Testis (tissue), 3 donors: Measurements from ENCODE around the gene CAPRIN1. TPM values are rescaled to one million over a fixed set of nuclear protein-coding genes. Genes with fewer than 3 reads are reported as not detected.

Source experiments
- DNase-seq: peaks from one replicate; pipeline ENCODE4 v3.0.0-alpha.2; 2019
- H3K27ac ChIP-seq, 2 donors: fragments of 200-600 bp; sonication (generic); one replicate each; pipeline ENCODE4 v1.5.1; 2019
- H3K27me3 ChIP-seq: fragments of 200-600 bp; sonication (generic); one replicate; pipeline ENCODE4 v1.5.1; 2019
- H3K36me3 ChIP-seq: fragments of 200-600 bp; sonication (generic); one replicate; pipeline ENCODE4 v1.5.1; 2017; ENCODE audit warnings: low read depth; ENCODE audit errors: missing control alignments
- H3K4me1 ChIP-seq: fragments of 200-600 bp; sonication (generic); one replicate; pipeline ENCODE4 v1.5.1; 2019
- H3K4me3 ChIP-seq, 2 donors: fragments of 200-600 bp; sonication (generic); one replicate each; pipeline ENCODE4 v1.5.1; 2017 to 2019
- H3K9me3 ChIP-seq: fragments of 200-600 bp; sonication (generic); one replicate; pipeline ENCODE4 v1.5.1; 2017
- POLR2A ChIP-seq: fragments of 450-650 bp; IDR thresholded peaks from one replicate; pipeline ENCODE4 v1.6.1; 2017; ENCODE audit warnings: antibody characterized with exemption, mild to moderate bottlenecking, moderate library complexity
- WGBS, 2 donors: methylation state at CpG; one replicate each; pipeline ENCODE4 v1.1.5; 2018; 5-methylcytosine and 5-hydroxymethylcytosine counted together
- intact Hi-C: fragments of 100-400 bp; cut with DNase I; formaldehyde crosslinking; loops from one replicate; pipeline ENCODE4 v1.15.1; 2023; ENCODE audit warnings: low total_unique reads
- polyA plus RNA-seq: library from polyadenylated mRNA; stranded (reverse); fragments of 350-450 nt; fragmentation: Illumina TruSeq; extraction: RNeasy Lipid Tissue Mini Kit (QIAGEN cat#74804); gene quantifications from one replicate; pipeline ENCODE4 v1.2.3, GENCODE V29; 2014; ENCODE audit warnings: low read depth, low replicate concordance; ENCODE audit not compliant: insufficient read depth
- total RNA-seq, 2 donors: library from RNA; depleted of rRNA; stranded (reverse); fragments of >200 nt; gene quantifications; one replicate each; pipeline ENCODE4 v1.2.3, GENCODE V29; 2016
- TF ChIP-seq, protein P1 (sequence below), 3 experiments: fragments of 450-650 bp in 2 of 3; fragments of 200-600 bp in 1 of 3; sonication (generic) in 1 of 3; IDR thresholded peaks; one replicate each; pipeline ENCODE4 v1.5.1; 2016 to 2019; ENCODE audit warnings: antibody characterized with exemption in 3 of 3, mild to moderate bottlenecking in 2 of 3, moderate library complexity in 1 of 3

CAPRIN1 gene
- total and polyA plus RNA-seq, 3 donors from 2014 or later: 281 to 419 (median 377) TPM

DNA sequence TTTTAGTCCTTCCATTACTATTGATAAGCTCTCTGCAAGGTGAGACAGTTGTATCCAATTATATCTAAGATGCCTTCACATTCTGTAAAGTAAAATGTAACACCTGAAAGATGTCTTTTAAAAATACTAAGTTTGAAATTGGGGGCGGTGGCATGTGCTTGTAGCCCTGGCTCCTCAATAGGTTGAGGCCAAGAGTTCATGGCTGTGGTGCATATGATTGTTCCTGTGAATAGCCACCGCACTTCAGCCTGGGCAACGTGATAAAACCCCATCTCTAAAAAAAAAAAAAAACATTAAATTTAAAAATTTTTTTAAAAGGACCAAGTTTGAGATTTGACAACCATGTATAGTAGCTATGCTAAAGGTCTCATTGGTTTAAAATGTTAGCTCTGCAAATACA is 20.5 kb downstream of the CAPRIN1 start:
- intact Hi-C loops: no loop called here

DNA sequence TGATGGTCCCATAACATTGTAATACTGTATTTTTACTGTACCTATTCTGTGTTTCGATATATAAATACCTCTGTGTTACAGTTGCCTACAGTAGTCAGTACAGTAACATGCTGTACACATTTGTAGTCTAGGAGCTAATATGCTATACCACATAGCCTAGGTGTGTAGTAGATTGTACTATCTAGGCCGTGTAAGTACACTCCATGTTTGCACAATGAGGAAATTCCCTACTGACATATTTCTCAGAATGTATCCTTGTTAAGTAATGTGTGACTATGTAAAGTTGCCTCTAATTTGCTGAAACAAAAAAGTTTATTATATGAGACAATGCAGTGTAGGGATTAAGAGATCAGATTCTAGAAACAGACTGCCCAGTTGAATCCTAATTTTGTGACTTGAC is 21.3 kb downstream of the CAPRIN1 start:
- H3K27me3 ChIP-seq: no peaks in the 10 kb centered on the region
- no peak for DNase-seq
- H3K27ac ChIP-seq: no peak overlapping the region
- 79 to 82% methylated on average over 2 of the region's 2 CpGs for WGBS, 2 donors
- intact Hi-C loops: no loop called here
- H3K4me3 ChIP-seq: no peak overlapping the region
- H3K4me1 ChIP-seq: peaks cover 21% of the 10 kb centered on the region
- no peaks in the 10 kb centered on the region for H3K36me3 ChIP-seq
- no peaks in the 10 kb centered on the region for H3K9me3 ChIP-seq
- no peak for TF ChIP-seq POLR2A
- TF ChIP-seq, protein P1, sequence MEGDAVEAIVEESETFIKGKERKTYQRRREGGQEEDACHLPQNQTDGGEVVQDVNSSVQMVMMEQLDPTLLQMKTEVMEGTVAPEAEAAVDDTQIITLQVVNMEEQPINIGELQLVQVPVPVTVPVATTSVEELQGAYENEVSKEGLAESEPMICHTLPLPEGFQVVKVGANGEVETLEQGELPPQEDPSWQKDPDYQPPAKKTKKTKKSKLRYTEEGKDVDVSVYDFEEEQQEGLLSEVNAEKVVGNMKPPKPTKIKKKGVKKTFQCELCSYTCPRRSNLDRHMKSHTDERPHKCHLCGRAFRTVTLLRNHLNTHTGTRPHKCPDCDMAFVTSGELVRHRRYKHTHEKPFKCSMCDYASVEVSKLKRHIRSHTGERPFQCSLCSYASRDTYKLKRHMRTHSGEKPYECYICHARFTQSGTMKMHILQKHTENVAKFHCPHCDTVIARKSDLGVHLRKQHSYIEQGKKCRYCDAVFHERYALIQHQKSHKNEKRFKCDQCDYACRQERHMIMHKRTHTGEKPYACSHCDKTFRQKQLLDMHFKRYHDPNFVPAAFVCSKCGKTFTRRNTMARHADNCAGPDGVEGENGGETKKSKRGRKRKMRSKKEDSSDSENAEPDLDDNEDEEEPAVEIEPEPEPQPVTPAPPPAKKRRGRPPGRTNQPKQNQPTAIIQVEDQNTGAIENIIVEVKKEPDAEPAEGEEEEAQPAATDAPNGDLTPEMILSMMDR (IDR thresholded peaks at IDR 0.05): no peak

More for the DNA sequence above, 20.5 kb downstream of the CAPRIN1 start:
- Histone ChIP-seq H3K27ac (no peak overlapping the region), H3K9me3 (no peaks in the 10 kb centered on the region), H3K4me1 (peaks cover 22% of the 10 kb centered on the region), H3K27me3 (no peaks in the 10 kb centered on the region), H3K4me3 (no peak overlapping the region), H3K36me3 (no peaks in the 10 kb centered on the region)
- TF ChIP-seq POLR2A: no peak
- TF ChIP-seq, protein P1 (IDR thresholded peaks at IDR 0.05): no peak
- no peak for DNase-seq
- WGBS, 2 donors: 66 to 74% methylated on average over 3 of the region's 3 CpGs

DNA sequence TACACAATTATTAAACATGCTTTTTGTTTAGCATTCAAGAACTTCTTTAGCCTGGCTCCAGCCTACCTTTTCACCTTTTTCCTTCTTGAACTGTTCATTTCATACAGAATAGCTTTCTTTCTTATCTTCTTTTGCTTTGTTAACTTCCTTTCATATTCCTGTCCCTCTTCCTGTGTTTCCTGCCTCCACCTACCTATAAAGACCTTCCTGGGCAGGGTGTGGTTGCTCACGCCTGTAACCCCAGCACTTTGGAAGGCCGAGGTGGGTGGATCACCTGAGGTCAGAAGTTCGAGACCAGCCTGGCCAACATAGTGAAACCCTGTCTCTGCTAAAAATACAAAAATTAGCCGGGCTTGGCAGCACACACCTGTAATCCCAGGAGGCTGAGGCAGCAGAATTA is 22.9 kb downstream of the CAPRIN1 start:
- intact Hi-C loops: no loop called here
- Histone ChIP-seq H3K4me1 (peaks cover 5% of the 10 kb centered on the region), H3K27ac (no peak overlapping the region)

DNA sequence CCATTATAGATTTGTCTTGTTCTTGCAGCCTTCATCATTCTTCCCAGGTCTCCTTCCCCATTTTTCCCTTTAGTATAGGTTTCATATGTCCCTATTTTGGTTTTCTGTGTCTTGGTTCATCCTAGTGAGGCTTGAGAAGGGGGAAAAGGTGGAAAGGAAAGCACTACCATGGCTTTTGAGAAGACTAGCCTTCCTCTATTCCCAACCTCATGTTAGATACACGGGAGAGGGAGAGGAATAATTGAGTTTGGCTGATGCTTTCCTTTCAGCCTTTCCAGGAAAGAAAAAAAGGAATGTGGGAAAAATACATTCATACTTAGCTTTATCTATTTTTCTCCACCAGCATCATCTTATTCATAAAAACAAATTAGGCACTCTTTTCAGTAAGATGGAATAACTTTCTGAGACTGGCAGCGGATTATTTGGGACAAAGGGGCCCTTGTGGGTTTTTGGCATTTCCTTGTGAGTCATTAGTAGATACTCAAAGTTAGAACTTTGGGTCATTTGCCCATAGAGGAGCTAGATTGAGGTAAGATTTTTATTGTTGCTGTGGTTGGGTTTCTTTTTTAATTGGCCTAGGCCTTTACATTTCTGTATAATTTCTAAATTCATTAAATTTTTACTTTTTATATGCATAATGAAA is 23.8 kb downstream of the CAPRIN1 start:
- Histone ChIP-seq H3K27ac (no peak overlapping the region), H3K27me3 (no peaks in the 10 kb centered on the region), H3K4me1 (peaks cover 2% of the 10 kb centered on the region), H3K4me3 (no peak overlapping the region), H3K9me3 (no peaks in the 10 kb centered on the region), H3K36me3 (no peaks in the 10 kb centered on the region)
- no peak for TF ChIP-seq POLR2A
- TF ChIP-seq, protein P1 (IDR thresholded peaks at IDR 0.05): no peak
- DNase-seq: no peak
- intact Hi-C loops: no loop called here
- 54 to 58% methylated on average over 2 of the region's 2 CpGs for WGBS, 2 donors

More for the DNA sequence above, 22.9 kb downstream of the CAPRIN1 start:
- H3K27me3 ChIP-seq: no peaks in the 10 kb centered on the region
- H3K4me3 ChIP-seq: no peak overlapping the region
- TF ChIP-seq, protein P1 (IDR thresholded peaks at IDR 0.05): no peak
- no peak for TF ChIP-seq POLR2A
- no peak for DNase-seq
- 69 to 86% methylated on average over 2 to 4 of the region's 4 CpGs for WGBS, 2 donors
- no peaks in the 10 kb centered on the region for H3K9me3 ChIP-seq
- no peaks in the 10 kb centered on the region for H3K36me3 ChIP-seq

DNA sequence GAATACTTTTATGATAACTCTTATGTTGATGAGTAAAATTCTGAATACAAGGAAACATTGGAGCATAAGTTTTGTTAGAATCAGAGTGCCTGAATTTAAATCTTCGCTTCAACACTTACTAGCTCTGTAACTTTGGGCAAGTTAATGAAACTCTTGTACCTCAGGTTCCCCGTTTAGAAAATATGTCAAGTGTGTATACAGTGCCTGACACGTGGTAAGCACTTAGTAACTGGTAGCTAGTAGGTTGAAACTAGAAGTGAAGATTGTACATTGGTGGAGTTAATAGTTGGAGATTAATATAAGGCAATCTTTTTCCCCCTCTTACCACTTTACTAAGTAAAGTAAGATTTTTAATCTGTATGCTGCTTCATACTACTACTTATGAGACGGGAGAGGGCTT is 29.1 kb downstream of the CAPRIN1 start:
- no peaks in the 10 kb centered on the region for H3K4me1 ChIP-seq
- H3K4me3 ChIP-seq: no peak overlapping the region
- intact Hi-C loops: no loop called here
- no peak for TF ChIP-seq POLR2A
- TF ChIP-seq, protein P1 (IDR thresholded peaks at IDR 0.05): no peak
- 86 to 89% methylated on average over 4 of the region's 4 CpGs for WGBS, 2 donors
- no peaks in the 10 kb centered on the region for H3K9me3 ChIP-seq
- no peaks in the 10 kb centered on the region for H3K27me3 ChIP-seq
- no peak for DNase-seq
- H3K36me3 ChIP-seq: peaks cover 5% of the 10 kb centered on the region
- H3K27ac ChIP-seq: no peak overlapping the region
